ENCODE results near the gene PIP5K1C. TPM values are rescaled to one million over a fixed set of nuclear protein-coding genes. Genes with fewer than 3 reads are reported as not detected.

PIP5K1C gene
- total and polyA plus RNA-seq, 9 of the 15 experiments (the other 6 are each of a cell fraction or from before 2014, with no cell fraction given): 0.38 to 22.1 (median 4.1) TPM

GRCh38 chr19:3670796-3671679, 29.2 kb downstream of the PIP5K1C start (continued):
- TF ChIP-seq CEBPZ (IDR thresholded peaks at IDR 0.05; ENCODE audit: borderline replicate concordance, low read depth, low read length): no peak
- no peak for TF ChIP-seq RFX5 (IDR thresholded peaks at IDR 0.05; ENCODE audit: low read depth, low read length)
- 0 out of 2 replicates have a peak, but pooled peaks have one; percentile 8 for TF ChIP-seq TAF7 (tag; IDR thresholded peaks at IDR 0.05)
- TF ChIP-seq CXXC5 (CRISPR knock-in tag; IDR thresholded peaks at IDR 0.05): peak; percentile 45; the same call in 1 of the 2 replicates
- TF ChIP-seq KAT7 (CRISPR knock-in tag; IDR thresholded peaks at IDR 0.05; ENCODE audit: borderline replicate concordance): peak; percentile 46; the same call in 1 of the 2 replicates
- peak; percentile 80 for TF ChIP-seq EGR1 (conservative IDR thresholded peaks at IDR 0.05)
- TF ChIP-seq MCM5 (IDR thresholded peaks at IDR 0.05; ENCODE audit: low read depth): no peak
- TF ChIP-seq ZNF644 (tag; IDR thresholded peaks at IDR 0.05; ENCODE audit: low read depth): 0 out of 2 replicates have a peak, but pooled peaks have one; percentile 3
- TF ChIP-seq DACH1 (IDR thresholded peaks at IDR 0.05; ENCODE audit: partially characterized antibody): no peak
- no peak for TF ChIP-seq THRA (IDR thresholded peaks at IDR 0.05)
- 0 out of 2 replicates have a peak, but pooled peaks have one; percentile 45 for TF ChIP-seq OTX1 (CRISPR knock-in tag; IDR thresholded peaks at IDR 0.05)
- no peak for TF ChIP-seq DLX4 (CRISPR knock-in tag; IDR thresholded peaks at IDR 0.05)
- no peak for TF ChIP-seq SMARCB1 (IDR thresholded peaks at IDR 0.05; ENCODE audit: insufficient read length, low read depth)
- no peak for TF ChIP-seq SRSF1 (IDR thresholded peaks at IDR 0.05; ENCODE audit: low read depth, low read length)
- TF ChIP-seq IRF2 (CRISPR knock-in tag; IDR thresholded peaks at IDR 0.05): no peak
- TF ChIP-seq HDAC3 (IDR thresholded peaks at IDR 0.05; ENCODE audit: borderline replicate concordance, partially characterized antibody): no peak
- no peak for TF ChIP-seq ZNF436 (CRISPR knock-in tag; IDR thresholded peaks at IDR 0.05)
- no peak for TF ChIP-seq TRIM24 (IDR thresholded peaks at IDR 0.05)
- TF ChIP-seq GABPB1 (CRISPR knock-in tag; IDR thresholded peaks at IDR 0.05): peak; percentile 33; the same call in 1 of the 2 replicates
- TF ChIP-seq THRB (CRISPR knock-in tag; conservative IDR thresholded peaks at IDR 0.05): 0 out of 2 replicates have a peak, but pooled peaks have one; percentile 25
- no peak for TF ChIP-seq ZNF232 (CRISPR knock-in tag; IDR thresholded peaks at IDR 0.05)
- TF ChIP-seq CHD1 (IDR thresholded peaks at IDR 0.05; ENCODE audit: low read length): peak; percentile 85
- no peak for TF ChIP-seq NR2F6 (CRISPR knock-in tag; IDR thresholded peaks at IDR 0.05)
